Fibroblast of the aortic adventitia (primary cell): ENCODE results near the gene PRR29. TPM values are rescaled to one million over a fixed set of nuclear protein-coding genes. Genes with fewer than 3 reads are reported as not detected.

ENCODE experiments used
- DNase-seq: peaks from one replicate; pipeline ENCODE4 v3.0.0-alpha.2; 2010; ENCODE audit warnings: low read depth
- H3K4me3 ChIP-seq: 2 replicates; pipeline ENCODE4 v1.5.1; 2011; ENCODE audit warnings: low read depth, mild to moderate bottlenecking, control low read depth, low read length, moderate library complexity
- total RNA-seq: library from RNA; depleted of rRNA; stranded (reverse); fragments of >200 nt; gene quantifications from 2 replicates; pipeline ENCODE4 v1.2.3, GENCODE V29; 2012; ENCODE audit warnings: low replicate concordance
- TF ChIP-seq, protein P1 (sequence below): IDR thresholded peaks from 2 replicates; pipeline ENCODE4 v1.5.1; 2011; ENCODE audit warnings: mild to moderate bottlenecking, low read length, control low read depth, inconsistent platforms; ENCODE audit not compliant: insufficient read depth

The PRR29 gene
- 0.99 and 1.4 TPM in 2 replicates for total RNA-seq

DNA sequence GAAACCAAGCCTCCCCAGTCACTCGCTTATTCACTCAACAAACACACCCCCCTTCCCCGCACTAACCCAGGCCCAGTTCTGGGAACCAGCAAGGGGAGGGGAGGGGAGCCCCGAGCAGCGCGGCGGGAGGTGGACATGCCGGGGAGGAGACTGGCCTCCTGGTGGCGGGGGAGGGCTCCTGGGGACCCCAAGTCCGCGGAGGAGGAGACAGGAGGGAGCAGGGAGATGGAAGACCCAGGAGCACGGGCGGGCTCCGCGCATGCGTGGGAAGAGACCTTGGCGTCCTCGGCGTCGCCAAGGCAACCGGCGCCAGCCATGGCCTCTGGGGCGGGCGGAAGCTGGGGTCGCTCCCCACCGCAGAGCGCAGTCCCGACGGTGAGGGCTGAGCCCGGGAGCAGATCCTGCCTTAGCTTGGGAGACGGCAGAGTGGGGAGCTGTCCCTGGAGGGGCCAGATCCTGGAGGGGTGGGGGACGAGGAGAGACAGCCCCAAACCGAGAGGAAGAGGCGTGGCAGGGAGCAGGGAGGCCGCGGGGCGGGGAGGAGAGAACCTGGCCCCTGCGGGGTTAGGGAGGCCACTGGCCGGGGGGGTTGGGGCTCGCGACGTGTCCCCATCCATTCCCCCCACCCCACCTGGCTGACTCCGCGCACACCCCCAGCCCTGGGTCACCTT is at the start of gene PRR29:
TSS of gene PRR29 (plus strand) at position 302 of the 671 bp plus-strand sequence. CDS start at position 316, 14 bp downstream.
- peak; percentile 54 for DNase-seq
- TF ChIP-seq, protein P1, sequence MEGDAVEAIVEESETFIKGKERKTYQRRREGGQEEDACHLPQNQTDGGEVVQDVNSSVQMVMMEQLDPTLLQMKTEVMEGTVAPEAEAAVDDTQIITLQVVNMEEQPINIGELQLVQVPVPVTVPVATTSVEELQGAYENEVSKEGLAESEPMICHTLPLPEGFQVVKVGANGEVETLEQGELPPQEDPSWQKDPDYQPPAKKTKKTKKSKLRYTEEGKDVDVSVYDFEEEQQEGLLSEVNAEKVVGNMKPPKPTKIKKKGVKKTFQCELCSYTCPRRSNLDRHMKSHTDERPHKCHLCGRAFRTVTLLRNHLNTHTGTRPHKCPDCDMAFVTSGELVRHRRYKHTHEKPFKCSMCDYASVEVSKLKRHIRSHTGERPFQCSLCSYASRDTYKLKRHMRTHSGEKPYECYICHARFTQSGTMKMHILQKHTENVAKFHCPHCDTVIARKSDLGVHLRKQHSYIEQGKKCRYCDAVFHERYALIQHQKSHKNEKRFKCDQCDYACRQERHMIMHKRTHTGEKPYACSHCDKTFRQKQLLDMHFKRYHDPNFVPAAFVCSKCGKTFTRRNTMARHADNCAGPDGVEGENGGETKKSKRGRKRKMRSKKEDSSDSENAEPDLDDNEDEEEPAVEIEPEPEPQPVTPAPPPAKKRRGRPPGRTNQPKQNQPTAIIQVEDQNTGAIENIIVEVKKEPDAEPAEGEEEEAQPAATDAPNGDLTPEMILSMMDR, result peak; percentile 2
- H3K4me3 ChIP-seq, result peak within 1 kb of the TSS; percentile 74

DNA sequence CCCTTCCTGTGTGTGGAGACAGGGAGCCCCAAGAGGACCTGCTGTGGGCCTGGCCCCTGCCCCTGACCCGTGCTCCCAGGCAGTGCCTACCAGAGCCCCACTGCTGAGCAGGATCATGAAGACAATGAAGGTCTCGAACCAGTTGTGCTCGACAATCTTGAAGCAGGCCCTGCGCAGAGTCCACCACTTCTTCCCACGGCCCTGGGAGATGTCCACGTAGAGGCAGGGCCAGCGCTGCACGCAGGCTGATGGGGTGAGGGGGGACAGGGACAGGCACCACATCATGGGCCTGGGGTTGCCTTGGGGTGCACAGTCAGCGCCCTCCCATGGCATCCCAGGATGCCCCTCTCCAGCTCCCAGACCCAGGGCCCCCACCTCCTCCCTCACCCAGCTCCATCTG is 49.6 kb upstream of the PRR29 start:
- TF ChIP-seq, protein P1, result no peak
- DNase-seq, result no peak
- H3K4me3 ChIP-seq, result no peak overlapping the region

DNA sequence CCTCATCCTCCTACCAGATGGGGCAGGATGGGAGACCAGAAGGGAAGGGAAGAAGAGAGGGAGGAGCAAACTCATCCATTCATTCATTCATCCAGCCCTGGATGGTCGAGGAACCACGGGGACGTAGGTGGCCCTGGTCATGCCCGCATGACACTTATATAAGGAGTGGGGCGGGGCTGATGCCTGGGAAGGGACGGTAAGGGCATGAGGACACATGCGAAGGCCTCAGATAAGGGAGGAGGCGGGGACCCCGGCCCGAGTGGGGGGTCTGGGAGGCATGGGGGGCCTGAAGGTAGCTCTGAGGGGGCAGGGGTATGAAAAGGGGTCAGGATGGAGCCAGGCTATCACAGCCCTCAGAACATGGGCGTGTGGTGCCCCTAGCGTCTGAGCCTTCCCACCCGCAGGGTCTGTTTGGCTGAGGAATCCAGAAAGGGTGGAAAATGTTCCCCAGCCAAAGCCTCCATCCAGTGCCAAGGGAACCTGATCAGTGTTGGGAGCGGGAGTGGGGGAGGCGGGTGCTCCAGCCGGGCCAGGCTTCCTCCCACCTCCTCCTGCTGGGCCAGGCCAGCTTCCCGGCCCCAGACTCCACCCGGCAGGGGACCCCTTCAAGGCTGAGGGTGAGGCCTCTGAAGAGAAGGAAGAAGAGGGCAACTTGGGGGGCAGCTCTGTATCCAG is 48.4 kb upstream of the PRR29 start:
- TF ChIP-seq, protein P1, result no peak
- H3K4me3 ChIP-seq, result no peak overlapping the region
- DNase-seq, result no peak

DNA sequence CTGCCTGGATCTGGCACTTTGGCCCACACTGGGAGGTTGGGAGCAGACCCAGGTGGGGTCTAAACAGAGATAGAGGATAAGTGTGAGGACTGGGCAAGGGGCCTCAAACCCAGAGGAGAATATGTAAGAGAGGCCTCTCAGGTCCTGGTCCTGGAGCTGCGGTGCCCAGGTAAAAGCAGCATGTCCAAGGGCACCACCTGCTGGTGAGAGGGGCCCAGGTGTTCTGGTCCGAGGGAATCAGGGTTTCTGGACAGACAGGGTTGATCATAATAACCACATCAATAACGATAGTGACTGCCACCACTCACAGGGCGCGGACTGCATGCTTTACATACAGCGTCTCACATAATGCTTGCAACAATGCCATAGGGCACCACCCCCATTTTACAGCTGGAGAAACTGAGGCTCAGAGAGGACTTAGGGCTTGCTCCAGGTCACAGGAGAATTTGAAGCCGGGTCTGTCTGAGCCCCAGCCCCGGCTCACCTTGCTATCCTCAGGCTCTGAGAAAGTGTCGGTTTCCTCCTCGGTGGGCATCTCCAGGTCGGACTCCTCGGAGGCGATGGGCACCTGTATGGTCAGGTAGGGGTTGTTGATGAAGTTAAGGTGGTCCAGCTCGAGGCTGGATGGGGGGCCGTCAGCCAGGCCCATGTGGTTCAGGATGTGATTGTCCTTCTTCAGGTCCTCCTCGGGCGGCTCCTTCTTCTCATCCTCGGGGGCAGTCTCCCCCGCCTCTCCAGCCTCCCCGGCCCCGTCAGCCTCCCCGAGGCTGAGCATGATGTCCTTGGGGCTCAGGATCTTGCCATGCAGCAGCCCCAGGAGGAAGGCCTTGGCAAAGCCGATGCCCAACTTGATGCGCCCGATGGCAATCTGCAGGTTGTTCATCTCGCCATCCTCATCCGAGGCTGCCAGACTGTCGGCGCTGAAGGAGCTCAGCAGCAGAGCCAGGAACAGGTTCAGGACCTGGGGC is 46.9 kb upstream of the PRR29 start:
- no peak for DNase-seq
- H3K4me3 ChIP-seq, result no peak overlapping the region
- TF ChIP-seq, protein P1, result peak; percentile 9

DNA sequence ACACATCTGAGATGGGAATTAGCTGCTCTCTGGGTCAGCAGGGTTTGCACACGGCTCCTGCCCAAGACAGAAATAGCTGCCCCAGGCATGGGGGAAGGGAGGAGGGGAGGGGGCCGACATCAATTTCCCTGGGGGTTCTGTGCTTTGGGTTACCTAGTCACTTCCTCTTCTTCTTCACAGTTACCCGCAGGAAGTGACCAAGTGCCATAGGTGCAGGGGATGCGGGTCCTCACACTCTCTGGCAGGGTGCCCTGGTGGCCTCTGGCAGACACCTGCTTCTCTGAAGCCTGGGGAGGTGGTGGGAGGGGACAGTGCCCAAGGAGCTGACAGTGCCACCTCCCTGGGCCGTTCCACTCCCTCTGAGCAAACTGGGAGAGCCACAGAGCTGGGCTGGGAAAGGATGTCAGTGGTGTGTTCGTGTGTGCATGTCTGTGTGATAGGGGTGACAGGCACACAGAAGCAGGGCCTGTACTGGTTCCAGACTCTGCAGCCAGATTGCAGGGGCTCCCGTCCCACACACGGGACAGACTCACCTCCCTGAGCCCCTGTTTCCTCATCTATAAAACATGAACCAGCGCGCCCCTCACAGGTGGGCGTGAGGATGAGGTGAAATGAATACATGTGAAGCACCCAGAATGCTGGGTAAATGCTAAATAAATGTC is 43.6 kb upstream of the PRR29 start:
- H3K4me3 ChIP-seq, result no peak overlapping the region
- TF ChIP-seq, protein P1, result no peak
- no peak for DNase-seq

DNA sequence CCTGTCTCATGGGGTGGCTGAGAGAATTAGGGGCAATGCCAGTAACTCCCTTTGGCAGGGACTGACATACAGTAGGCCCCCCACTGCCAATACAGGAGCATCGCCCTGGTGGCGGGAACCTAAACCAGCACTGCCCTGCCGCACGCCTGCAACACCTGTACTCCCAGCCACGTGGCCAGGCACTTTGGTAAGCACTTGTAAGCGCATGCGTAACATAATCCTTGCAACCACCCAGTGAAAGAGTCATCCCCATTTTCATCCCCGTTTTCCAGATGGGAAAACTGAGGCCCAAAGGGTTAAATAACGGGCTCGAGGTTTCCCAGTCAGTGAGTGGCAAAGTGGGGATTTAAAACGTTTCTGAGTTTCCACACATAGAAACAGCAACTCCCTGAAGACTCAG is 42.9 kb upstream of the PRR29 start:
- TF ChIP-seq, protein P1, result no peak
- DNase-seq, result no peak
- H3K4me3 ChIP-seq, result no peak overlapping the region
